GM12891 (cell line): ENCODE results near the gene CST7.

Experiments used
- DNase-seq: peaks from one replicate; pipeline ENCODE4 v3.0.0; 2011; ENCODE audit warnings: low spot score; ENCODE audit not compliant: insufficient read length
- FAIRE-seq: peaks from 2 replicates; lab custom pipeline; 2011; peaks lifted over from hg19 to GRCh38; lab: Jason Lieb, UNC
- PAX5 ChIP-seq: IDR thresholded peaks from 2 replicates; pipeline ENCODE4 v1.6.1; 2011; ENCODE audit warnings: low read length, moderate library complexity, mild to moderate bottlenecking; ENCODE audit not compliant: insufficient read depth, severe bottlenecking
- POLR2A ChIP-seq: IDR thresholded peaks from 2 replicates; pipeline ENCODE4 v1.6.1; 2011; ENCODE audit warnings: low read depth, low read length, control low read depth
- POLR2AphosphoS5 ChIP-seq: IDR thresholded peaks from 2 replicates; pipeline ENCODE4 v1.6.1; 2011; ENCODE audit warnings: low read depth, low read length, control low read depth
- POU2F2 ChIP-seq: IDR thresholded peaks from 2 replicates; pipeline ENCODE4 v1.6.1; 2011; ENCODE audit warnings: low read depth, mild to moderate bottlenecking, control low read depth, low read length, moderate library complexity
- SPI1 ChIP-seq: IDR thresholded peaks from 2 replicates; pipeline ENCODE4 v1.6.1; 2011; ENCODE audit warnings: low read depth, low read length, control low read depth
- TAF1 ChIP-seq: IDR thresholded peaks from 2 replicates; pipeline ENCODE4 v1.6.1; 2011; ENCODE audit warnings: low read depth, low read length, control low read depth

The CST7 gene

GRCh38 chr20:24965065-24965919 is 16.2 kb downstream of the CST7 start:
- DNase-seq (no peak), FAIRE-seq (no peak)
- TF ChIP-seq POU2F2: no peak
- TF ChIP-seq POLR2A: no peak
- no peak for TF ChIP-seq SPI1
- TF ChIP-seq POLR2AphosphoS5: no peak
- TF ChIP-seq TAF1: no peak
- TF ChIP-seq PAX5: no peak

- DNase-seq (no peak), FAIRE-seq (no peak)
- no peak for TF ChIP-seq POLR2AphosphoS5
- no peak for TF ChIP-seq PAX5
- TF ChIP-seq POU2F2: no peak
- no peak for TF ChIP-seq TAF1
- TF ChIP-seq POLR2A: no peak
- no peak for TF ChIP-seq SPI1
Observed at GRCh38 chr20:24966317-24967012, 17.4 kb downstream of the CST7 start.

- FAIRE-seq: no peak
- DNase-seq: no peak
- no peak for TF ChIP-seq POLR2AphosphoS5
- no peak for TF ChIP-seq TAF1
- no peak for TF ChIP-seq POLR2A
- TF ChIP-seq PAX5: no peak
Observed at GRCh38 chr20:24968278-24968800, 19.3 kb downstream of the CST7 start.

GRCh38 chr20:24969186-24970029 is 20.3 kb downstream of the CST7 start:
- TF ChIP-seq POU2F2 (no peak), POLR2A (no peak)

GRCh38 chr20:24970030-24970553 is 21.0 kb downstream of the CST7 start:
- no peak for TF ChIP-seq POLR2AphosphoS5
- no peak for TF ChIP-seq SPI1
- TF ChIP-seq TAF1: no peak
- no peak for TF ChIP-seq PAX5
- no peak for TF ChIP-seq POU2F2
- no peak for TF ChIP-seq POLR2A
- DNase-seq (no peak), FAIRE-seq (no peak)

More at GRCh38 chr20:24969186-24970029, 20.3 kb downstream of the CST7 start:
- DNase-seq: no peak
- FAIRE-seq: no peak

GRCh38 chr20:24970754-24971153 is 21.7 kb downstream of the CST7 start:
- DNase-seq: no peak
- TF ChIP-seq TAF1 (no peak), POLR2A (no peak), POU2F2 (no peak), POLR2AphosphoS5 (no peak), PAX5 (no peak)
- FAIRE-seq: no peak

GRCh38 chr20:24971376-24972101 is 22.5 kb downstream of the CST7 start:
- TF ChIP-seq POU2F2: no peak
- no peak for TF ChIP-seq TAF1
- no peak for TF ChIP-seq SPI1
- no peak for TF ChIP-seq POLR2A
- TF ChIP-seq POLR2AphosphoS5: no peak
- TF ChIP-seq PAX5: no peak
- no peak for FAIRE-seq
- no peak for DNase-seq

GRCh38 chr20:24972341-24972740 is 23.3 kb downstream of the CST7 start:
- DNase-seq (no peak), FAIRE-seq (no peak)
- TF ChIP-seq POU2F2 (no peak), SPI1 (no peak), POLR2AphosphoS5 (no peak), PAX5 (no peak)
